Right lobe of liver (tissue), 6 donors: ENCODE data around the gene CPT1A. TPM values are rescaled to one million over a fixed set of nuclear protein-coding genes. Genes with fewer than 3 reads are reported as not detected.

Experiments
- ATAC-seq, 4 donors: fragments of 200-7000 bp; cut with Tn5 transposase; one replicate each; pipeline ENCODE4 v1.9.1; 2020; ENCODE audit warnings: mild to moderate bottlenecking in 4 of 4, moderate library complexity in 4 of 4
- DNase-seq, 3 donors: peaks; one replicate each; pipeline ENCODE4 v3.0.0-alpha.2; 2020
- H3K27ac ChIP-seq, 3 donors: fragments of 200-600 bp; one replicate each; pipeline ENCODE4 v1.8.0; 2022
- H3K27me3 ChIP-seq, 2 donors: fragments of 200-600 bp; one replicate each; pipeline ENCODE4 v1.8.0; 2022
- H3K36me3 ChIP-seq, 4 donors: fragments of 200-600 bp; sonication (generic) in 1 of 4; one replicate each; pipeline versions ENCODE4 v1.5.1 to v1.8.0; 2017 to 2022; ENCODE audit warnings: control low read depth in 1 of 4
- H3K4me1 ChIP-seq, 4 donors: fragments of 200-600 bp; sonication (generic) in 1 of 4; one replicate each; pipeline versions ENCODE4 v1.5.1 to v1.8.0; 2017 to 2022; ENCODE audit warnings: control low read depth in 1 of 4
- H3K4me3 ChIP-seq, 3 donors: fragments of 200-600 bp; one replicate each; pipeline ENCODE4 v1.8.0; 2022
- H3K9me3 ChIP-seq, 4 donors: fragments of 200-600 bp; sonication (generic) in 1 of 4; one replicate each; pipeline versions ENCODE4 v1.5.1 to v1.8.0; 2017 to 2022; ENCODE audit warnings: control low read depth in 1 of 4
- POLR2A ChIP-seq: fragments of 450-650 bp; IDR thresholded peaks from one replicate; pipeline ENCODE4 v1.6.1; 2017; ENCODE audit warnings: antibody characterized with exemption, mild to moderate bottlenecking
- WGBS: methylation state at CpG from one replicate; pipeline ENCODE4 v1.1.6; 2018; ENCODE audit warnings: low coverage, low lambda C conversion rate; ENCODE audit not compliant: insufficient coverage; ENCODE audit errors: missing lambda C conversion rate; 5-methylcytosine and 5-hydroxymethylcytosine counted together
- intact Hi-C, 2 donors: fragments of 100-400 bp; cut with DNase I; formaldehyde crosslinking; loops; one replicate each; pipeline versions ENCODE4 v1.11.2 to v1.14.1; 2022
- total RNA-seq, 6 experiments: library from RNA; depleted of rRNA in 2 of 6; stranded (reverse); fragments of >200 nt in 2 of 6; fragmentation: NEBNext Ultra II Directional in 3 of 6; extraction: Animal tissue kit (Norgen Biotek cat#: 25700) in 3 of 6; gene quantifications; one replicate each; pipeline versions ENCODE4 v1.1.0 to v1.2.4, GENCODE V29; 2016 to 2023
- TF ChIP-seq, protein P1 (sequence below), 4 donors: fragments of 200-600 bp in 3 of 4; fragments of 450-650 bp in 1 of 4; IDR thresholded peaks; one replicate each; pipeline versions ENCODE4 v1.5.1 to v1.8.0; 2016 to 2022; ENCODE audit warnings: antibody characterized with exemption in 4 of 4, mild to moderate bottlenecking in 2 of 4
- donor health status: DM: no; HTN: yes; CAD: no.
- donor health status: DM: no; HTN: no; CAD: no.
- donor health status: DM: no; HTN: no; CAD: no.
- donor health status: DM: no; HTN: yes; CAD: no.
- donor health status: DM: no; HTN: yes; CAD: no.

CPT1A gene
- total RNA-seq, 6 experiments from 2014 or later = 30.5 to 152 (median 90.8) TPM

DNA sequence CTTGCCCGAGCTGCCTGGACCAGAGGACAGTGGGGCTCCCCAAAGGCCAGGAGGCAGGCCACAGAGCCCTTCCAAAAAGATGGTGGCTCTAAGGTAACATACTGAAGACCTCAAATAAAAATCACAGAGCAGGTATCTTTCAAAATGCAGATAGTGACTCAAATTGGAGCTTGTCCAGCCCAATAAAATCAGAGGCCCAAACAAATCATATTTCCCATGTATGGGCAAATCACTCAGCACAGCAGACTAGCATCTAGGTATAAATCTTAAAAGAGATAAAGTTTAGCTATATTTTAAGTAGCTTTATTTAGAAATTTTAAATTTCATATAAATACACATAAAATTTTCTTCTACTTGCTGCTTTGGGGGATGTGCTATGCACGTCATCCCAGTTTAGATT, 93.7 kb downstream of the CPT1A start:
- no peaks in the 10 kb centered on the region for H3K36me3 ChIP-seq
- WGBS = 88% methylated on average over 1 of the region's 2 CpGs
- no peak overlapping the region for H3K27ac ChIP-seq
- ATAC-seq (no peak), DNase-seq (no peak)
- H3K4me1 ChIP-seq = no peaks in the 10 kb centered on the region
- H3K9me3 ChIP-seq = no peaks in the 10 kb centered on the region
- no peaks in the 10 kb centered on the region for H3K27me3 ChIP-seq
- no peak for TF ChIP-seq POLR2A
- TF ChIP-seq, protein P1, sequence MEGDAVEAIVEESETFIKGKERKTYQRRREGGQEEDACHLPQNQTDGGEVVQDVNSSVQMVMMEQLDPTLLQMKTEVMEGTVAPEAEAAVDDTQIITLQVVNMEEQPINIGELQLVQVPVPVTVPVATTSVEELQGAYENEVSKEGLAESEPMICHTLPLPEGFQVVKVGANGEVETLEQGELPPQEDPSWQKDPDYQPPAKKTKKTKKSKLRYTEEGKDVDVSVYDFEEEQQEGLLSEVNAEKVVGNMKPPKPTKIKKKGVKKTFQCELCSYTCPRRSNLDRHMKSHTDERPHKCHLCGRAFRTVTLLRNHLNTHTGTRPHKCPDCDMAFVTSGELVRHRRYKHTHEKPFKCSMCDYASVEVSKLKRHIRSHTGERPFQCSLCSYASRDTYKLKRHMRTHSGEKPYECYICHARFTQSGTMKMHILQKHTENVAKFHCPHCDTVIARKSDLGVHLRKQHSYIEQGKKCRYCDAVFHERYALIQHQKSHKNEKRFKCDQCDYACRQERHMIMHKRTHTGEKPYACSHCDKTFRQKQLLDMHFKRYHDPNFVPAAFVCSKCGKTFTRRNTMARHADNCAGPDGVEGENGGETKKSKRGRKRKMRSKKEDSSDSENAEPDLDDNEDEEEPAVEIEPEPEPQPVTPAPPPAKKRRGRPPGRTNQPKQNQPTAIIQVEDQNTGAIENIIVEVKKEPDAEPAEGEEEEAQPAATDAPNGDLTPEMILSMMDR (IDR thresholded peaks at IDR 0.05) = no peak
- intact Hi-C loops = no loop called here
- H3K4me3 ChIP-seq = no peak overlapping the region

DNA sequence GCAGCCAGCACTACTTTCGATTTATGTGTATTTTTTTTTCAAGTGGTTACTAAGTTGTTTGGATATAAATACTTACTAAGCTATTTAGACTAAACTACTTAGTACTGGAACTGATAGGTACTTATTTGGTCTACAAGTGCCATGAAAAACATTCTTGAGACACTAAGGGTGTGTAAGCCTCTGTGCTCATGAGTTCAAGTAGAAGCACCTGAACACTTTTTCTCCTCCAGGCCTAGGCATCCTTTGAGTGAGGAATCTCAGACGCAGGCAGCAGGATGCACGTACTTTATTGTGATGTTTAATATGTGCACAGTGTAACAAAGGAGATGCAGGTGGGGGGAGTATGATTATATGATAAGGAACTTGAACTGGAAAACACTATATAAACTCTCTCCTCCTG, 98.2 kb downstream of the CPT1A start:
- intact Hi-C loops = no loop called here
- 100% methylated on average over 3 of the region's 3 CpGs for WGBS
- ATAC-seq = no peak

DNA sequence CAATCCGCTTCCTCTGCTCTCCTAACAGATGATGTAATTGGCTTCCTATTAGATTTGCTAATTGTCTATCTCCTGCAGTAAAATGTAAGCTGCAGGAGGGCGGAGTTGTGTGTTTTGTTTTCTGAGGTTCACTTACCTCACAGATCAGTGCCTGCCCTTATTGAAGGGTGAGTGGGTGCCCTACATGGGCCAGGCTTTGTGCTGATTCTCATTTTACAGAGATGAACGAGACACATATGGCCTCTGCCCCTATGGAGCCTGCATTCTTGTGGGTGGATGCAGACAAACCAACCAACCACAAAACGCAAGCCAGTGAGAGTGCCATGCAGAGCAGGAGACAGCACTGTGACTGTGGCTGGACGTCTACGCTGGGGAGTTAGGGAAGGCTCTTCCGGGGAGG, 100.3 kb downstream of the CPT1A start:
- ATAC-seq (no peak), DNase-seq (no peak)
- WGBS = 92% methylated on average over 6 of the region's 7 CpGs
- intact Hi-C loops = no loop called here
- no peaks in the 10 kb centered on the region for H3K9me3 ChIP-seq
- H3K36me3 ChIP-seq = no peaks in the 10 kb centered on the region
- H3K27me3 ChIP-seq = no peaks in the 10 kb centered on the region
- TF ChIP-seq, protein P1 (IDR thresholded peaks at IDR 0.05) = no peak
- no peak for TF ChIP-seq POLR2A
- no peak overlapping the region for H3K4me3 ChIP-seq
- H3K4me1 ChIP-seq = no peaks in the 10 kb centered on the region
- H3K27ac ChIP-seq = no peak overlapping the region

More for the DNA sequence above, 98.2 kb downstream of the CPT1A start:
- Histone ChIP-seq H3K27me3 (no peaks in the 10 kb centered on the region), H3K4me3 (no peak overlapping the region), H3K4me1 (no peaks in the 10 kb centered on the region), H3K27ac (no peak overlapping the region), H3K36me3 (no peaks in the 10 kb centered on the region), H3K9me3 (no peaks in the 10 kb centered on the region)
- TF ChIP-seq POLR2A = no peak
- TF ChIP-seq, protein P1 (IDR thresholded peaks at IDR 0.05) = no peak
- no peak for DNase-seq

DNA sequence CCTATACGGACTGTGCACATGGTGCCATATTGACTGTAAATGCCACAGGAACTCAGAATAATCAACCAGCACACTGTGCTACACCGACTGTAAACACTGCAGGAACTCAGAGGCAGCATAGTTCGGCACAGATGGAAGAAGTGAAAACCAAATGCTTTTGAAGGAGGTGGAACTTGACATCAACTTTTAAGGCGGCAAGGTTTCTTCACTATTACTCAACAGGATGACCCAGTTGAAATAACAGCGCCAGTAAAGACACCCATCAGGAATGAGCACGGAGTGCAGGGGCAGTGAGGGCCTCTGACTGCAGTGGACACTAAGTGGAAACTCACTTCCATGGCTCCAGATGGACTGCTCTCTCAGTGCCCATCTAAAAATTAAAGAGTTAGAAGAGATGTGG, 106.1 kb downstream of the CPT1A start:
- no peak overlapping the region for H3K27ac ChIP-seq
- H3K36me3 ChIP-seq = no peaks in the 10 kb centered on the region
- intact Hi-C loops = no loop called here
- ATAC-seq (no peak), DNase-seq (no peak)
- no peak for TF ChIP-seq POLR2A
- TF ChIP-seq, protein P1 (IDR thresholded peaks at IDR 0.05) = no peak
- no peaks in the 10 kb centered on the region for H3K4me1 ChIP-seq
- H3K9me3 ChIP-seq = no peaks in the 10 kb centered on the region
- no peaks in the 10 kb centered on the region for H3K27me3 ChIP-seq
- H3K4me3 ChIP-seq = no peak overlapping the region
- WGBS = 68% methylated on average over 6 of the region's 6 CpGs

DNA sequence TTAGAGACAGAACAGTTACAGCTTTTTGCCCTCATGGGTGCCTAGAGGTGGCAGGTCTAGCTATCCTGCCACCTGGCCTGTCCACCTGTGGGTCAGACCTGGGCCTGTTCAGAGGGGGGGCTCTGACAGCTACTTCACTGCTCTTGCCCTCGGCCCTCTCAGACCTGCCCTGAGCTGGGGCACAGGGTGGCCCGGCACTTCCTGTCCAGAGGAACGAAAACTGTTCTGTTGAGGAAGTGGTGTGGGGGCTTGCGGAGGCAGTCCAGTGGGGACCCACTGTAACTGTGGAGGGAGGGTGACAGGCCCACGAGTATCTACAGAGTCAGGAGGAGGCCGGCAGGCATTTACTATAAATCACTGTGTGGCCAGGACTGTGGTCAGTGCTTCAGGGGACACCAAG, 106.6 kb downstream of the CPT1A start:
- intact Hi-C loops = no loop called here
- Histone ChIP-seq H3K36me3 (no peaks in the 10 kb centered on the region), H3K27ac (no peak overlapping the region), H3K4me1 (no peaks in the 10 kb centered on the region), H3K27me3 (no peaks in the 10 kb centered on the region), H3K4me3 (no peak overlapping the region), H3K9me3 (no peaks in the 10 kb centered on the region)
- TF ChIP-seq POLR2A = no peak
- TF ChIP-seq, protein P1 (IDR thresholded peaks at IDR 0.05) = no peak
- ATAC-seq (peak in 1 of 4 donors; percentile 34), DNase-seq (no peak)
- 51% methylated on average over 3 of the region's 6 CpGs for WGBS
